DOHH2 (cell line): ENCODE results near the gene CHSY1.

Source experiments
- CTCF ChIP-seq: fragments of 200-600 bp; sonication (generic); IDR thresholded peaks from one replicate; pipeline ENCODE4 v1.5.1; 2014; ENCODE audit warnings: antibody characterized with exemption, mild to moderate bottlenecking, low read depth, low read length; ENCODE audit not compliant: poor library complexity, severe bottlenecking
- EZH2phosphoT487 ChIP-seq: fragments of 200-600 bp; sonication (generic); IDR thresholded peaks from 2 replicates; pipeline ENCODE4 v1.6.1; 2017; ENCODE audit warnings: borderline replicate concordance, mild to moderate bottlenecking, antibody characterized with exemption, low read length, moderate library complexity, mixed read lengths

- TF ChIP-seq CTCF (no peak), EZH2phosphoT487 (no peak)
Observed at GRCh38 chr15:101148881-101149664, 102.8 kb downstream of the CHSY1 start.
